Measurements from ENCODE around the gene PDXP. TPM values are rescaled to one million over a fixed set of nuclear protein-coding genes. Genes with fewer than 3 reads are reported as not detected.

PDXP gene
- total and polyA plus RNA-seq, 2 of the 13 experiments (the other 11 are each of a cell fraction or from before 2014, with no cell fraction given) = 58.2 to 70.6 TPM

DNA sequence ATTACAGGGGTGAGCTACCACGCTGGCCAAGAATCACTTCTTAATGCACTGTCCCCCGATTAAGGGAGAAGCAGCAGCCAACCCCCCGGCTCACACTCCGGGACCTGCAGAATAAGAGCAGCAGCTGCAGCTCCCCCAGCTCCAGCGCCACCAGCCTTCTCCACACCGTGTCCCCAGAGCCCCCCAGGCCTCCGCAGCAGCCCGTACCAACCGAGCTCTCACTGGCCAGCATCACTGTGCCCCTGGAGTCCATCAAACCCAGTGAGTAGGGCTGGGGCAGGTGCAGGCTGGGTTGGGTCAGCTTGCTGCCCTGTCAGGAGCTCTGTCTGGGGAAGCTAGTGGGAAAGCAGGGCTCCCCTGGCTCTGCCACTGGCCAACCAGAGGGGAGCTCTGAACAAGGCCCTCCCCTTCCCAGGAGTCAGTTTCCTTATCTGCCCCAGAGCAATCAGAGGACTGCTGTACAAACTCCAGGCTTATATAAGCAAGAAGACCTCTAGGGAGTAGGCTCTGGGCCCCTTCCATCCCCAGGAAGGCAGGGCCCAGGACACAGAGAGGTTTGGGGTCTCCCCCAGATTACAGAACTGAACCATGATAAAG is 27.6 kb upstream of the PDXP start (continued):
- TF ChIP-seq, protein P1, sequence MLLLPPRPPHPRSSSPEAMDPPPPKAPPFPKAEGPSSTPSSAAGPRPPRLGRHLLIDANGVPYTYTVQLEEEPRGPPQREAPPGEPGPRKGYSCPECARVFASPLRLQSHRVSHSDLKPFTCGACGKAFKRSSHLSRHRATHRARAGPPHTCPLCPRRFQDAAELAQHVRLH (CRISPR knock-in tag; IDR thresholded peaks at IDR 0.05; ENCODE audit: borderline replicate concordance, low read depth) = 0 out of 2 replicates have a peak, but pooled peaks have one; percentile 10
- TF ChIP-seq CREB1 (IDR thresholded peaks at IDR 0.05) (no peak), CREB1 (CRISPR knock-in tag; IDR thresholded peaks at IDR 0.05) (no peak), NCOA2 (CRISPR knock-in tag; IDR thresholded peaks at IDR 0.05) (0 out of 2 replicates have a peak, but pooled peaks have one; percentile 3), BORCS8-MEF2B (CRISPR knock-in tag; IDR thresholded peaks at IDR 0.05) (0 out of 2 replicates have a peak, but pooled peaks have one; percentile 26), RFX5 (IDR thresholded peaks at IDR 0.05; ENCODE audit: low read depth, low read length) (no peak)
- TF ChIP-seq, protein P2, sequence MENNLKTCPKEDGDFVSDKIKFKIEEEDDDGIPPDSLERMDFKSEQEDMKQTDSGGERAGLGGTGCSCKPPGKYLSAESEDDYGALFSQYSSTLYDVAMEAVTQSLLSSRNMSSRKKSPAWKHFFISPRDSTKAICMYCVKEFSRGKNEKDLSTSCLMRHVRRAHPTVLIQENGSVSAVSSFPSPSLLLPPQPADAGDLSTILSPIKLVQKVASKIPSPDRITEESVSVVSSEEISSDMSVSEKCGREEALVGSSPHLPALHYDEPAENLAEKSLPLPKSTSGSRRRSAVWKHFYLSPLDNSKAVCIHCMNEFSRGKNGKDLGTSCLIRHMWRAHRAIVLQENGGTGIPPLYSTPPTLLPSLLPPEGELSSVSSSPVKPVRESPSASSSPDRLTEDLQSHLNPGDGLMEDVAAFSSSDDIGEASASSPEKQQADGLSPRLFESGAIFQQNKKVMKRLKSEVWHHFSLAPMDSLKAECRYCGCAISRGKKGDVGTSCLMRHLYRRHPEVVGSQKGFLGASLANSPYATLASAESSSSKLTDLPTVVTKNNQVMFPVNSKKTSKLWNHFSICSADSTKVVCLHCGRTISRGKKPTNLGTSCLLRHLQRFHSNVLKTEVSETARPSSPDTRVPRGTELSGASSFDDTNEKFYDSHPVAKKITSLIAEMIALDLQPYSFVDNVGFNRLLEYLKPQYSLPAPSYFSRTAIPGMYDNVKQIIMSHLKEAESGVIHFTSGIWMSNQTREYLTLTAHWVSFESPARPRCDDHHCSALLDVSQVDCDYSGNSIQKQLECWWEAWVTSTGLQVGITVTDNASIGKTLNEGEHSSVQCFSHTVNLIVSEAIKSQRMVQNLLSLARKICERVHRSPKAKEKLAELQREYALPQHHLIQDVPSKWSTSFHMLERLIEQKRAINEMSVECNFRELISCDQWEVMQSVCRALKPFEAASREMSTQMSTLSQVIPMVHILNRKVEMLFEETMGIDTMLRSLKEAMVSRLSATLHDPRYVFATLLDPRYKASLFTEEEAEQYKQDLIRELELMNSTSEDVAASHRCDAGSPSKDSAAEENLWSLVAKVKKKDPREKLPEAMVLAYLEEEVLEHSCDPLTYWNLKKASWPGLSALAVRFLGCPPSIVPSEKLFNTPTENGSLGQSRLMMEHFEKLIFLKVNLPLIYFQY (CRISPR knock-in tag; IDR thresholded peaks at IDR 0.05; ENCODE audit: borderline replicate concordance) = no peak
- TF ChIP-seq, protein P3, sequence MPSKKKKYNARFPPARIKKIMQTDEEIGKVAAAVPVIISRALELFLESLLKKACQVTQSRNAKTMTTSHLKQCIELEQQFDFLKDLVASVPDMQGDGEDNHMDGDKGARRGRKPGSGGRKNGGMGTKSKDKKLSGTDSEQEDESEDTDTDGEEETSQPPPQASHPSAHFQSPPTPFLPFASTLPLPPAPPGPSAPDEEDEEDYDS (CRISPR knock-in tag; IDR thresholded peaks at IDR 0.05) = peak; percentile 75; the same call in 1 of the 2 replicates

Measured in HepG2 (cell line).